SK-N-SH treated with all-trans-retinoic acid at 6 μM for 48 hours (cell line): ENCODE measurements around the gene LRRC42.

Experiments
- ATAC-seq: fragments of 200-7000 bp; cut with Tn5 transposase; 3 replicates; pipeline ENCODE4 v1.9.1; 2020; ENCODE audit warnings: mild to moderate bottlenecking, moderate library complexity
- ARNTL ChIP-seq: fragments of 450-650 bp; formaldehyde crosslinking; IDR thresholded peaks from 2 replicates; pipeline ENCODE4 v1.5.0; 2020; ENCODE audit warnings: low read depth, mild to moderate bottlenecking, moderate library complexity, borderline replicate concordance
- BACH2 ChIP-seq: fragments of 250-450 bp; sonication (Bioruptor Pico); IDR thresholded peaks from 2 replicates; pipeline ENCODE4 v1.9.0; 2021; ENCODE audit warnings: mild to moderate bottlenecking, borderline replicate concordance
- CSDC2 ChIP-seq: fragments of 250-450 bp; sonication (Bioruptor Pico); IDR thresholded peaks from 2 replicates; pipeline ENCODE4 v1.5.0; 2020; ENCODE audit warnings: mild to moderate bottlenecking, moderate library complexity
- ESRRG ChIP-seq: fragments of 250-450 bp; sonication (Bioruptor Pico); IDR thresholded peaks from 2 replicates; pipeline ENCODE4 v1.6.1; 2021; ENCODE audit warnings: mild to moderate bottlenecking
- GLIS3 ChIP-seq: fragments of 250-450 bp; sonication (Bioruptor Pico); IDR thresholded peaks from 2 replicates; pipeline ENCODE4 v1.5.0; 2020; ENCODE audit warnings: mild to moderate bottlenecking, moderate library complexity
- ISL1 ChIP-seq: fragments of 250-450 bp; sonication (Bioruptor Pico); IDR thresholded peaks from 2 replicates; pipeline ENCODE4 v2.1.2; 2022; ENCODE audit warnings: mild to moderate bottlenecking, moderate library complexity
- OSR1 ChIP-seq: fragments of 250-450 bp; sonication (Bioruptor Pico); IDR thresholded peaks from 2 replicates; pipeline ENCODE4 v1.8.0; 2022; ENCODE audit warnings: moderate library complexity, mild to moderate bottlenecking, inconsistent platforms
- POU6F1 ChIP-seq: fragments of 250-450 bp; sonication (Bioruptor Pico); IDR thresholded peaks from 2 replicates; pipeline ENCODE4 v1.8.0; 2021; ENCODE audit warnings: low read depth, mild to moderate bottlenecking, moderate library complexity, borderline replicate concordance
- PPARA ChIP-seq: fragments of 250-450 bp; sonication (Bioruptor Pico); IDR thresholded peaks from 2 replicates; pipeline ENCODE4 v1.5.0; 2020; ENCODE audit warnings: mild to moderate bottlenecking, borderline replicate concordance
- RARB ChIP-seq: fragments of 250-450 bp; sonication (Bioruptor Pico); IDR thresholded peaks from 2 replicates; pipeline ENCODE4 v1.8.0; 2021; ENCODE audit warnings: mild to moderate bottlenecking, moderate library complexity
- SNAI2 ChIP-seq: fragments of 250-450 bp; sonication (Bioruptor Pico); IDR thresholded peaks from 2 replicates; pipeline ENCODE4 v1.5.0; 2020; ENCODE audit warnings: mild to moderate bottlenecking, moderate library complexity
- TOX ChIP-seq: fragments of 250-450 bp; sonication (Bioruptor Pico); IDR thresholded peaks from 2 replicates; pipeline ENCODE4 v1.8.0; 2021; ENCODE audit warnings: mild to moderate bottlenecking, moderate library complexity, borderline replicate concordance
- ZFP3 ChIP-seq: fragments of 250-450 bp; sonication (Bioruptor Pico); IDR thresholded peaks from 2 replicates; pipeline ENCODE4 v1.5.0; 2020; ENCODE audit warnings: mild to moderate bottlenecking, moderate library complexity
- ZFP30 ChIP-seq: fragments of 450-650 bp; formaldehyde crosslinking; IDR thresholded peaks from 2 replicates; pipeline ENCODE4 v1.5.0; 2022; ENCODE audit warnings: mild to moderate bottlenecking, moderate library complexity
- ZNF70 ChIP-seq: fragments of 450-650 bp; formaldehyde crosslinking; IDR thresholded peaks from 2 replicates; pipeline ENCODE4 v1.5.0; 2020; ENCODE audit warnings: mild to moderate bottlenecking, moderate library complexity
- ZNF8 ChIP-seq: fragments of 450-650 bp; formaldehyde crosslinking; IDR thresholded peaks from 2 replicates; pipeline ENCODE4 v1.5.0; 2020; ENCODE audit warnings: mild to moderate bottlenecking, moderate library complexity
- TF ChIP-seq, protein P1 (sequence below): fragments of 250-450 bp; sonication (Bioruptor Pico); IDR thresholded peaks from 2 replicates; pipeline ENCODE4 v1.5.1; 2021; ENCODE audit warnings: mild to moderate bottlenecking, moderate library complexity
- TF ChIP-seq, protein P2 (sequence below): fragments of 250-450 bp; sonication (Bioruptor Pico); IDR thresholded peaks from 2 replicates; pipeline ENCODE4 v1.5.0; 2020; ENCODE audit warnings: mild to moderate bottlenecking, moderate library complexity

The LRRC42 gene

DNA sequence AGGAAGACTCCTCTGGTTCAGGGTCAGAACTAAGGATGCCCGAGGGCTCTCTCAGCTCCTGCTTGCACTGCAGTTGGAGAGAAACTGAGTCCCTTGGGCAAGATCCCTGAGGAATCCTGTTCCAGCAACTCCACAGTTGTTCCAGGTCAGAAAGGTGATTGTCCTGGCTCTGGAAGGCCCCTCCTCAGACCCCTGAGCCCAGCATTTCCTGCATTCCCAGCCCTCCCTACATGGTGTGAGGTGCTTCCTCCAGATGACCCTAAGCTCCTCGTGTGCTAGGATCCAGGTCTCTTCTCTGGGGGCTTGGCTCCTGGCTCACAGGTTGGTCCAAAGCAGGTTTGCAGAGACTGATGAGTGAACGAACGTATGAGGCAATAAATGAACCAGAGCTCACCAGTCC is 60.4 kb downstream of the LRRC42 start:
- TF ChIP-seq GLIS3 (no peak), ZFP30 (CRISPR knock-in tag) (no peak), PPARA (CRISPR knock-in tag) (no peak), RARB (CRISPR knock-in tag) (no peak), ISL1 (no peak), SNAI2 (CRISPR knock-in tag) (no peak), ARNTL (no peak), ZNF8 (no peak), CSDC2 (CRISPR knock-in tag) (no peak), POU6F1 (no peak), TOX (CRISPR knock-in tag) (no peak)
- TF ChIP-seq, protein P1, sequence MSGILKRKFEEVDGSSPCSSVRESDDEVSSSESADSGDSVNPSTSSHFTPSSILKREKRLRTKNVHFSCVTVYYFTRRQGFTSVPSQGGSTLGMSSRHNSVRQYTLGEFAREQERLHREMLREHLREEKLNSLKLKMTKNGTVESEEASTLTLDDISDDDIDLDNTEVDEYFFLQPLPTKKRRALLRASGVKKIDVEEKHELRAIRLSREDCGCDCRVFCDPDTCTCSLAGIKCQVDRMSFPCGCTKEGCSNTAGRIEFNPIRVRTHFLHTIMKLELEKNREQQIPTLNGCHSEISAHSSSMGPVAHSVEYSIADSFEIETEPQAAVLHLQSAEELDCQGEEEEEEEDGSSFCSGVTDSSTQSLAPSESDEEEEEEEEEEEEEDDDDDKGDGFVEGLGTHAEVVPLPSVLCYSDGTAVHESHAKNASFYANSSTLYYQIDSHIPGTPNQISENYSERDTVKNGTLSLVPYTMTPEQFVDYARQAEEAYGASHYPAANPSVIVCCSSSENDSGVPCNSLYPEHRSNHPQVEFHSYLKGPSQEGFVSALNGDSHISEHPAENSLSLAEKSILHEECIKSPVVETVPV, result no peak
- TF ChIP-seq, protein P2, sequence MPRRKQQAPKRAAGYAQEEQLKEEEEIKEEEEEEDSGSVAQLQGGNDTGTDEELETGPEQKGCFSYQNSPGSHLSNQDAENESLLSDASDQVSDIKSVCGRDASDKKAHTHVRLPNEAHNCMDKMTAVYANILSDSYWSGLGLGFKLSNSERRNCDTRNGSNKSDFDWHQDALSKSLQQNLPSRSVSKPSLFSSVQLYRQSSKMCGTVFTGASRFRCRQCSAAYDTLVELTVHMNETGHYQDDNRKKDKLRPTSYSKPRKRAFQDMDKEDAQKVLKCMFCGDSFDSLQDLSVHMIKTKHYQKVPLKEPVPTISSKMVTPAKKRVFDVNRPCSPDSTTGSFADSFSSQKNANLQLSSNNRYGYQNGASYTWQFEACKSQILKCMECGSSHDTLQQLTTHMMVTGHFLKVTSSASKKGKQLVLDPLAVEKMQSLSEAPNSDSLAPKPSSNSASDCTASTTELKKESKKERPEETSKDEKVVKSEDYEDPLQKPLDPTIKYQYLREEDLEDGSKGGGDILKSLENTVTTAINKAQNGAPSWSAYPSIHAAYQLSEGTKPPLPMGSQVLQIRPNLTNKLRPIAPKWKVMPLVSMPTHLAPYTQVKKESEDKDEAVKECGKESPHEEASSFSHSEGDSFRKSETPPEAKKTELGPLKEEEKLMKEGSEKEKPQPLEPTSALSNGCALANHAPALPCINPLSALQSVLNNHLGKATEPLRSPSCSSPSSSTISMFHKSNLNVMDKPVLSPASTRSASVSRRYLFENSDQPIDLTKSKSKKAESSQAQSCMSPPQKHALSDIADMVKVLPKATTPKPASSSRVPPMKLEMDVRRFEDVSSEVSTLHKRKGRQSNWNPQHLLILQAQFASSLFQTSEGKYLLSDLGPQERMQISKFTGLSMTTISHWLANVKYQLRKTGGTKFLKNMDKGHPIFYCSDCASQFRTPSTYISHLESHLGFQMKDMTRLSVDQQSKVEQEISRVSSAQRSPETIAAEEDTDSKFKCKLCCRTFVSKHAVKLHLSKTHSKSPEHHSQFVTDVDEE (CRISPR knock-in tag), result no peak
- TF ChIP-seq, all 23 proteins: peak for 0
- ATAC-seq, result no peak

GRCh38 chr1:54007613-54008012 is 61.5 kb downstream of the LRRC42 start:
- TF ChIP-seq ARNTL (no peak), ESRRG (CRISPR knock-in tag) (no peak)
- no peak for ATAC-seq

- ATAC-seq, result no peak
- no peak for TF ChIP-seq ZFP3 (CRISPR knock-in tag)
- no peak for TF ChIP-seq ESRRG (CRISPR knock-in tag)
- TF ChIP-seq ZNF8, result no peak
- no peak for TF ChIP-seq ISL1
- TF ChIP-seq ZNF70 (CRISPR knock-in tag), result no peak
- TF ChIP-seq TOX (CRISPR knock-in tag), result no peak
These were observed 62.7 kb downstream of the LRRC42 start for GRCh38 chr1:54008876-54009275.

GRCh38 chr1:54009406-54009805 is 63.3 kb downstream of the LRRC42 start:
- no peak for ATAC-seq
- TF ChIP-seq ZNF8, result no peak
- TF ChIP-seq GLIS3, result no peak
- TF ChIP-seq ISL1, result no peak
- TF ChIP-seq POU6F1, result no peak
- TF ChIP-seq OSR1 (CRISPR knock-in tag), result no peak
- TF ChIP-seq TOX (CRISPR knock-in tag), result no peak
- TF ChIP-seq PPARA (CRISPR knock-in tag), result no peak
- TF ChIP-seq, protein P1, result no peak
- TF ChIP-seq ESRRG (CRISPR knock-in tag), result no peak
- TF ChIP-seq BACH2 (CRISPR knock-in tag), result no peak
